Endothelial cell of umbilical vein (primary cell): ENCODE measurements around the gene LRRC8E. TPM values are rescaled to one million over a fixed set of nuclear protein-coding genes. Genes with fewer than 3 reads are reported as not detected.

ENCODE experiments used
- BruUV-seq: library from RNA; stranded (reverse); fragments of 400-500 nt; replicated peaks from 2 replicates; lab custom pipeline; 2021; lab: Mats Ljungman, UMichigan
- CTCF ChIA-PET: fragments of 300-600, 350-600 bp; sonication (Branson Sonifier 250); formaldehyde crosslinking; loops from one replicate; lab custom pipeline; 2021; ENCODE audit warnings: antibody characterized with exemption, inconsistent platforms; lab: Charles Lee
- POLR2A ChIA-PET: fragments of 300-600, 350-600 bp; sonication (Branson Sonifier 250); formaldehyde crosslinking; loops from one replicate; lab custom pipeline; 2021; ENCODE audit warnings: antibody characterized with exemption, inconsistent platforms; lab: Charles Lee
- DNase-seq: peaks from one replicate; pipeline ENCODE4 v3.0.0-alpha.2; 2011; ENCODE audit warnings: low read depth, low spot score
- FAIRE-seq: peaks from 2 replicates; lab custom pipeline; 2011; peaks lifted over from hg19 to GRCh38; lab: Jason Lieb, UNC
- H2AFZ ChIP-seq: 2 replicates; pipeline ENCODE4 v1.6.0; 2012; ENCODE audit warnings: low read depth, low read length, control low read depth, inconsistent platforms
- H3K27ac ChIP-seq: 2 replicates; pipeline ENCODE4 v1.5.1; 2011; ENCODE audit warnings: low read depth, mild to moderate bottlenecking, control low read depth, low read length, moderate library complexity; ENCODE audit not compliant: insufficient read depth
- H3K27me3 ChIP-seq, 2 experiments: 2 replicates each; pipeline versions ENCODE4 v1.6.0 to v1.6.1; 2011; ENCODE audit warnings: low read length in 2 of 2, mixed read lengths in 1 of 2; ENCODE audit not compliant: control insufficient read depth in 2 of 2, insufficient read depth in 2 of 2
- H3K36me3 ChIP-seq, 2 experiments: 2 replicates in 1 of 2; 3 replicates in 1 of 2; pipeline ENCODE4 v1.5.1; 2011; ENCODE audit warnings: low read length in 2 of 2, mild to moderate bottlenecking in 1 of 2, moderate library complexity in 1 of 2; ENCODE audit not compliant: control insufficient read depth in 2 of 2, insufficient read depth in 2 of 2; ENCODE audit errors: extremely low read depth in 1 of 2
- H3K4me1 ChIP-seq: 3 replicates; pipeline ENCODE4 v1.5.1; 2011; ENCODE audit warnings: mild to moderate bottlenecking, low read length; ENCODE audit not compliant: control insufficient read depth, insufficient read depth; ENCODE audit errors: extremely low read depth
- H3K4me2 ChIP-seq: 2 replicates; pipeline ENCODE4 v1.6.1; 2011; ENCODE audit warnings: low read length, control low read depth, mixed read lengths; ENCODE audit not compliant: insufficient read depth
- H3K4me3 ChIP-seq, 3 experiments: fragments of 200-600 bp in 1 of 3; sonication (generic), shearing (Covaris generic) in 1 of 3; replicated peaks in 1 of 3; 2 replicates each; pipeline ENCODE4 v1.5.1; 2011 to 2016; ENCODE audit warnings: control low read depth in 3 of 3, low read length in 3 of 3, mild to moderate bottlenecking in 2 of 3, inconsistent platforms in 1 of 3, low read depth in 1 of 3, moderate library complexity in 1 of 3; ENCODE audit not compliant: insufficient read depth in 1 of 3
- H3K79me2 ChIP-seq: 2 replicates; pipeline ENCODE4 v1.6.0; 2012; ENCODE audit warnings: low read length, inconsistent platforms; ENCODE audit not compliant: control insufficient read depth, insufficient read depth
- H3K9ac ChIP-seq: replicated peaks from 2 replicates; pipeline ENCODE3; 2011; ENCODE audit warnings: low read length, control low read depth; ENCODE audit not compliant: insufficient read depth; ENCODE audit errors: extremely low read depth
- H3K9me1 ChIP-seq: replicated peaks from 3 replicates; pipeline ENCODE4 v1.6.0; 2011; ENCODE audit warnings: mild to moderate bottlenecking, low read length; ENCODE audit not compliant: control insufficient read depth, insufficient read depth; ENCODE audit errors: extremely low read depth
- H3K9me3 ChIP-seq: replicated peaks from 2 replicates; pipeline ENCODE4 v1.5.1; 2012; ENCODE audit warnings: low read length, inconsistent platforms; ENCODE audit not compliant: control insufficient read depth, insufficient read depth
- H4K20me1 ChIP-seq: replicated peaks from 2 replicates; pipeline ENCODE3; 2011; ENCODE audit warnings: mild to moderate bottlenecking, low read length; ENCODE audit not compliant: control insufficient read depth, insufficient read depth; ENCODE audit errors: extremely low read depth
- EZH2 ChIP-seq: IDR thresholded peaks from 2 replicates; pipeline ENCODE4 v1.6.1; 2012; ENCODE audit warnings: borderline replicate concordance, low read depth, mild to moderate bottlenecking, moderate library complexity, low read length, inconsistent platforms; ENCODE audit not compliant: severe bottlenecking
- FOS ChIP-seq: IDR thresholded peaks from 2 replicates; pipeline ENCODE4 v1.6.1; 2011; ENCODE audit warnings: mild to moderate bottlenecking, low read length, moderate library complexity, borderline replicate concordance; ENCODE audit not compliant: insufficient read depth
- GATA2 ChIP-seq: IDR thresholded peaks from 2 replicates; pipeline ENCODE4 v1.7.0; 2011; ENCODE audit warnings: low read depth, mild to moderate bottlenecking, moderate library complexity, mixed read lengths, low read length; ENCODE audit not compliant: insufficient read length, insufficient read depth
- JUN ChIP-seq: IDR thresholded peaks from 2 replicates; pipeline ENCODE4 v1.6.1; 2011; ENCODE audit warnings: borderline replicate concordance, low read depth; ENCODE audit not compliant: insufficient read length, insufficient read depth
- MYC ChIP-seq: IDR thresholded peaks from one replicate; pipeline ENCODE4 v1.6.1; 2011; ENCODE audit warnings: mild to moderate bottlenecking, low read depth, low read length
- POLR2A ChIP-seq: IDR thresholded peaks from 2 replicates; pipeline ENCODE4 v1.6.1; 2012; ENCODE audit warnings: low read depth, mild to moderate bottlenecking, control low read depth, low read length
- POLR2AphosphoS5 ChIP-seq: IDR thresholded peaks from 2 replicates; pipeline ENCODE4 v1.6.1; 2012; ENCODE audit warnings: low read depth, mild to moderate bottlenecking, control low read depth, low read length, moderate library complexity; ENCODE audit not compliant: insufficient read depth
- dilution Hi-C: fragments of 300-500 bp; cut with MboI; formaldehyde crosslinking; loops from one replicate; pipeline ENCODE4 v1.15.0; 2019; ENCODE audit warnings: low sequenced_read_pairs; ENCODE audit not compliant: extremely low pct_ligation_motif_present
- intact Hi-C: fragments of 100-400 bp; cut with micrococcal nuclease; formaldehyde crosslinking; loops from one replicate; pipeline ENCODE4 v1.10.0; 2022
- polyA plus RNA-seq, 4 experiments: library from polyadenylated mRNA; depleted of rRNA in 3 of 4; stranded (reverse) in 3 of 4; unstranded in 1 of 4; fragments of >200 nt; gene quantifications; 2 replicates each; pipeline versions ENCODE4 v1.2.1 to v1.2.3, GENCODE V29; 2011 to 2012; ENCODE audit warnings: missing spikeins in 1 of 4
- total RNA-seq: library from RNA; stranded (reverse); gene quantifications from 2 replicates; pipeline ENCODE4 v1.2.3, GENCODE V29; 2021
- TF ChIP-seq, protein P1 (sequence below), 2 donors: IDR thresholded peaks; 1 replicate in 1 of 2; 2 replicates in 1 of 2; pipeline ENCODE4 v1.5.1; 2011; ENCODE audit warnings: low read length in 2 of 2, mild to moderate bottlenecking in 2 of 2, moderate library complexity in 2 of 2, control low read depth in 1 of 2, inconsistent platforms in 1 of 2, low read depth in 1 of 2; ENCODE audit not compliant: insufficient read depth in 1 of 2; ENCODE audit errors: extremely low read depth in 1 of 2
- TF ChIP-seq, protein P2 (sequence below): IDR thresholded peaks from 2 replicates; pipeline ENCODE4 v1.6.1; 2011; ENCODE audit not compliant: insufficient read depth, insufficient read length

LRRC8E gene
- total and polyA plus RNA-seq, 2 donors (not counting 3 experiments of a cell fraction or from before 2014, with no cell fraction given), result 1.1 to 1.6 TPM

DNA sequence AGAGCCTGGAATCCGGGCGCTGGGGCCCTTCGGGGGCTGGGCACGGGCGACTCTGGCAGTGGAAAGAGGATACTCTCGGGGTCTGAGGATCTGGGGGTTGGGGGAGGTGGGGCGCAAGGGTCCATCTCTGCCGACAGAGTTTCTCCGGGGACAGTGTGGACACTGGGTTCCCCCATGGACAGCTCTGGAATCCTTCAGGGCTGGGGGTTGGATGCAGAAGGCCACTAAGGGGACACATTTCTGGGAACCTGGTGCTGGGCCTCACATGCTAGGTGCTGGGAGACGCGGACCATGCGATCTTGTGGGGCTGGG is 28.6 kb downstream of the LRRC8E start:
- peak overlapping the region; percentile 19 for H3K4me2 ChIP-seq
- peaks cover 18 to 31% of the 10 kb centered on the region in 2 experiments for H3K27me3 ChIP-seq
- H2AFZ ChIP-seq, result peak overlapping the region; percentile 23
- POLR2A ChIA-PET, result no interaction called here
- H3K9ac ChIP-seq, result no peak overlapping the region
- H3K4me3 ChIP-seq, result no peak overlapping the region
- peaks cover 0 to 3% of the 10 kb centered on the region in 2 experiments for H3K36me3 ChIP-seq
- FAIRE-seq (no peak), DNase-seq (no peak)
- H4K20me1 ChIP-seq, result no peaks in the 10 kb centered on the region
- H3K9me3 ChIP-seq, result no peaks in the 10 kb centered on the region
- H3K9me1 ChIP-seq, result no peaks in the 10 kb centered on the region
- peak; percentile 51 for TF ChIP-seq EZH2
- no peak for TF ChIP-seq POLR2A
- H3K27ac ChIP-seq, result no peak overlapping the region
- dilution Hi-C loops, result no loop called here
- H3K4me1 ChIP-seq, result peaks cover 22% of the 10 kb centered on the region
- intact Hi-C loops, result no loop called here
- CTCF ChIA-PET, result interaction anchor here (0.7 to 2.4 kb wide), 8 partner anchors 12 to 349 kb away, joined by 3 to 11 read pairs (median 5); partner anchors contain the start of gene MAP2K7
- no TSS peak for BruUV-seq
- no peaks in the 10 kb centered on the region for H3K79me2 ChIP-seq

DNA sequence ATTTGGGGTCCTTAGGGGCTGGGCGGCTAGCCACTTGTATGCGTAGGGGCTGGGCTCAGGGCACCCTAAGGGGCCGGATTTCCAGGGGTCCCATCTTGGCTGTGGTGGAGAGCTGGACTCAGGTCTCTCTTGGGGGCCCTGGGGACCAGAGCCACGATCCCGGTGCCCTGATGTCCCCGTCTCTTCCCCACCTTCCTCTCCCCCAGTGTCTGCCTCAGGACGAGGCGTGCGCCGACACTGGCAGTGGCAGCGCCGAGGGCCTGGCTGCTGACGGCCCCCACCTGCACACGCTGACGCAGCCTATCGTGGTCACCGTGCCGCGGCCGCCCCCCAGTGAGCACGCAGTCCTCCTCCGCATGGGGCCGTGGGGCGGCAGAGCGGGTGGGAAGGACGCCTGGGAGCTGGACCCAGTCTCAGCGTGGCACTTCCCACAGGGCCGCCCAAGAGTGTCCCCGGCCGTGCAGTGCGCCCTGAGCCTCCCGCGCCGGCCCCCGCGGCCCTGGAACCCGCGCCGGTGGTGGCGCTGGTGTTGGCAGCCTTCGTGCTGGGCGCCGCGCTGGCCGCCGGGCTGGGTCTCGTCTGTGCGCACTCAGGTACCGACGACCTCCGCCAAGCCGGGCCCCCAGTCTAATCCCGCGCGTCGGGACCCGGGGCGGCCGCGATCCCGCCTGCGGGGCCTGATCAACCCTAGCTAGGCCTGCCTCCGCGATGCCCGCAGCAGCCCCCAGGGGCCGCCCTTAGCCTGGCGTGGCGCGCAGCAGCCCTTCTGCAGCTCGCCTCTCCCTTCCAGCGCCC is 29.2 kb downstream of the LRRC8E start:
- POLR2A ChIA-PET, result interaction anchor here (1.4 kb wide), 1 partner anchor 14 kb away, joined by 4 read pairs; the partner anchor contains the start of gene MAP2K7
- intact Hi-C loops, result no loop called here
- Histone ChIP-seq H3K4me3 (peak overlapping the region in 1 of 3 experiments; percentile 21), H3K27me3 (peaks cover 18 to 31% of the 10 kb centered on the region in 2 experiments), H3K36me3 (peaks cover 0 to 3% of the 10 kb centered on the region in 2 experiments), H3K4me2 (peak overlapping the region; percentile 54), H3K9ac (peak overlapping the region; percentile 9), H3K9me1 (no peaks in the 10 kb centered on the region), H3K9me3 (no peaks in the 10 kb centered on the region), H3K79me2 (no peaks in the 10 kb centered on the region), H4K20me1 (no peaks in the 10 kb centered on the region), H2AFZ (peak overlapping the region; percentile 72), H3K4me1 (peaks cover 22% of the 10 kb centered on the region), H3K27ac (no peak overlapping the region)
- peak; percentile 65 for TF ChIP-seq EZH2
- TF ChIP-seq POLR2A, result no peak
- TF ChIP-seq POLR2AphosphoS5, result no peak
- no peak for TF ChIP-seq FOS
- TF ChIP-seq JUN, result no peak
- TF ChIP-seq, protein P1, sequence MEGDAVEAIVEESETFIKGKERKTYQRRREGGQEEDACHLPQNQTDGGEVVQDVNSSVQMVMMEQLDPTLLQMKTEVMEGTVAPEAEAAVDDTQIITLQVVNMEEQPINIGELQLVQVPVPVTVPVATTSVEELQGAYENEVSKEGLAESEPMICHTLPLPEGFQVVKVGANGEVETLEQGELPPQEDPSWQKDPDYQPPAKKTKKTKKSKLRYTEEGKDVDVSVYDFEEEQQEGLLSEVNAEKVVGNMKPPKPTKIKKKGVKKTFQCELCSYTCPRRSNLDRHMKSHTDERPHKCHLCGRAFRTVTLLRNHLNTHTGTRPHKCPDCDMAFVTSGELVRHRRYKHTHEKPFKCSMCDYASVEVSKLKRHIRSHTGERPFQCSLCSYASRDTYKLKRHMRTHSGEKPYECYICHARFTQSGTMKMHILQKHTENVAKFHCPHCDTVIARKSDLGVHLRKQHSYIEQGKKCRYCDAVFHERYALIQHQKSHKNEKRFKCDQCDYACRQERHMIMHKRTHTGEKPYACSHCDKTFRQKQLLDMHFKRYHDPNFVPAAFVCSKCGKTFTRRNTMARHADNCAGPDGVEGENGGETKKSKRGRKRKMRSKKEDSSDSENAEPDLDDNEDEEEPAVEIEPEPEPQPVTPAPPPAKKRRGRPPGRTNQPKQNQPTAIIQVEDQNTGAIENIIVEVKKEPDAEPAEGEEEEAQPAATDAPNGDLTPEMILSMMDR (IDR thresholded peaks at IDR 0.05; ENCODE audit: extremely low read depth in 1 of 2, insufficient read depth in 1 of 2, low read depth in 1 of 2, low read length in 2 of 2), result peak; percentile 62 to 82
- TF ChIP-seq GATA2, result no peak
- no peak for TF ChIP-seq MYC
- TF ChIP-seq, protein P2, sequence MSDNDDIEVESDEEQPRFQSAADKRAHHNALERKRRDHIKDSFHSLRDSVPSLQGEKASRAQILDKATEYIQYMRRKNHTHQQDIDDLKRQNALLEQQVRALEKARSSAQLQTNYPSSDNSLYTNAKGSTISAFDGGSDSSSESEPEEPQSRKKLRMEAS, result no peak
- CTCF ChIA-PET, result interaction anchor here (0.7 to 2.4 kb wide), 17 partner anchors 11 to 349 kb away, joined by 3 to 16 read pairs (median 4); partner anchors contain the start of genes LRRC8E, MAP2K7 and TIMM44
- no TSS peak for BruUV-seq
- DNase-seq, result peak; percentile 56
- FAIRE-seq, result no peak
- dilution Hi-C loops, result no loop called here
